ENCODE measurements around the gene C1orf198. TPM values are rescaled to one million over a fixed set of nuclear protein-coding genes. Genes with fewer than 3 reads are reported as not detected.

C1orf198 gene
- polyA plus RNA-seq, 2 of the 4 experiments (the other 2 are of a cell fraction): 12.0 to 20.4 TPM

DNA sequence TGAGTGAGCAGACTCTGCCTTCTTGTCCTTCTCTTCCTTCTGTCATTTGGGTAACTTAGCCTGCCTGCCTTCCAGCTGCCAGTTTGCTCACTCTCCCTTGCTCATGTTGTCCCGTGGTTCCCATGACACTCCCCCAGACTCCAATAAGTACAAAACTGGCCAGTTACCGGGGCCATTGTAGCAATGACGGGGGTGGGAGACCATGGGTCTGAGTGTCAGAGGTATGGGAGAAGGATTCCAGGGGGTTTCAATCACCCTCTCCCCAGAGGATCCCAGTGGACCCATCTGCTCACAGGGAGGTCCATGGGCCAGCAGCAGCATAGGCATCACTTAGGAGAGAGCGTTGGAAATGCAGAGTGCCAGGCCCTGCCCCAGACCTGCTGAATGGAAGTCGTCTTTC lies 69.8 kb downstream of the C1orf198 start:
- FAIRE-seq (no peak), ATAC-seq (no peak), DNase-seq (ENCODE audit: low read depth in 1 of 2, low spot score in 1 of 2) (no peak)
- 33% methylated on average over 5 of the region's 5 CpGs for WGBS (ENCODE audit: missing lambda C conversion rate)
- POLR2A ChIA-PET: no interaction called here
- no peaks in the 10 kb centered on the region for H3K4me1 ChIP-seq
- H3K9me3 ChIP-seq: no peaks in the 10 kb centered on the region
- CTCF ChIA-PET: interaction anchor here (0.6 to 5.4 kb wide), 27 partner anchors 11 to 805 kb away, joined by 3 to 65 read pairs (median 5); no protein-coding TSS in a partner anchor
- H3K27ac ChIP-seq: no peak overlapping the region
- no peak overlapping the region for H3K4me3 ChIP-seq
- TF ChIP-seq TFCP2L1 (CRISPR knock-in tag; IDR thresholded peaks at IDR 0.05): no peak
- no peak for TF ChIP-seq KDM5A (IDR thresholded peaks at IDR 0.05)
- TF ChIP-seq E2F6 (IDR thresholded peaks at IDR 0.05; ENCODE audit: borderline replicate concordance, low read depth): no peak
- TF ChIP-seq JUNB (IDR thresholded peaks at IDR 0.05): no peak
- TF ChIP-seq MAX (IDR thresholded peaks at IDR 0.05): no peak
- TF ChIP-seq HEYL (CRISPR knock-in tag; IDR thresholded peaks at IDR 0.05): no peak
- TF ChIP-seq TP53 (CRISPR knock-in tag; IDR thresholded peaks at IDR 0.05): no peak
- TF ChIP-seq, protein P1, sequence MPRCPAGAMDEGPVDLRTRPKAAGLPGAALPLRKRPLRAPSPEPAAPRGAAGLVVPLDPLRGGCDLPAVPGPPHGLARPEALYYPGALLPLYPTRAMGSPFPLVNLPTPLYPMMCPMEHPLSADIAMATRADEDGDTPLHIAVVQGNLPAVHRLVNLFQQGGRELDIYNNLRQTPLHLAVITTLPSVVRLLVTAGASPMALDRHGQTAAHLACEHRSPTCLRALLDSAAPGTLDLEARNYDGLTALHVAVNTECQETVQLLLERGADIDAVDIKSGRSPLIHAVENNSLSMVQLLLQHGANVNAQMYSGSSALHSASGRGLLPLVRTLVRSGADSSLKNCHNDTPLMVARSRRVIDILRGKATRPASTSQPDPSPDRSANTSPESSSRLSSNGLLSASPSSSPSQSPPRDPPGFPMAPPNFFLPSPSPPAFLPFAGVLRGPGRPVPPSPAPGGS (IDR thresholded peaks at IDR 0.05): no peak
- no peak for TF ChIP-seq PHF8 (IDR thresholded peaks at IDR 0.05; ENCODE audit: borderline replicate concordance, low read depth)
- TF ChIP-seq MYC (IDR thresholded peaks at IDR 0.05; ENCODE audit: borderline replicate concordance, low read length): no peak
- no peak overlapping the region for H3K4me2 ChIP-seq

DNA sequence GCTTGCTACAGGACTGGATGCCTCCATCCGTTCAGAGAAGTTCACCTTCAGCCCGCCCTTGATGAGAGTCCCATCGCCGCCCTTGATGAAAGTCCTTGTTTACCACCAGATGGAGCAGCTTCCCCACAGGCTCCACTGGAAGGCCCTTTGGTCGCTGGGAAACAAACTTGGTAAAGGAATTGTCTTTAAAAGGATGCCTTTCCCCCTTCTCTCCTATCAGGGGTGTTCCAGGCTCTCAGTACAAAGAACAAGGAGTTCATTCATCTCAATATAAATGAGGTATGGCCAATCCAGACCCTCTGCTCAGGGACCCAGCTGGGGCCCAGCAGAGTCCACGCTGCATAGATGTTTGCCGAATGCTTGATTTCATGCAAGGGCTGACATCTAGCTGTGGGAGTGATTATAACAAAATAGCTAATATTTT lies 70.4 kb downstream of the C1orf198 start:
- FAIRE-seq (no peak), ATAC-seq (peak; percentile 91 to 95), DNase-seq (ENCODE audit: low read depth in 1 of 2, low spot score in 1 of 2) (peak; percentile 49 to 64)
- ChIA-PET CTCF (interaction anchor here (0.6 to 5.4 kb wide), 29 partner anchors 11 to 805 kb away, joined by 3 to 65 read pairs (median 5); no protein-coding TSS in a partner anchor), POLR2A (no interaction called here)
- H3K4me3 ChIP-seq: no peak overlapping the region
- 28% methylated on average over 7 of the region's 7 CpGs for WGBS (ENCODE audit: missing lambda C conversion rate)
- H3K4me2 ChIP-seq: no peak overlapping the region
- no peaks in the 10 kb centered on the region for H3K4me1 ChIP-seq
- no peak overlapping the region for H3K27ac ChIP-seq
- H3K9me3 ChIP-seq: no peaks in the 10 kb centered on the region
- TF ChIP-seq RARB (CRISPR knock-in tag; IDR thresholded peaks at IDR 0.05): no peak
- no peak for TF ChIP-seq POLR2A (IDR thresholded peaks at IDR 0.05; ENCODE audit: low read length)
- no peak for TF ChIP-seq ZNF302 (CRISPR knock-in tag; IDR thresholded peaks at IDR 0.05)
- TF ChIP-seq NFE2L2 (conservative IDR thresholded peaks at IDR 0.05; ENCODE audit: low read length): no peak
- TF ChIP-seq EP300 (IDR thresholded peaks at IDR 0.05): no peak
- no peak for TF ChIP-seq SREBF2 (IDR thresholded peaks at IDR 0.05)
- no peak for TF ChIP-seq JUNB (IDR thresholded peaks at IDR 0.05)
- no peak for TF ChIP-seq CBX8 (IDR thresholded peaks at IDR 0.05)
- no peak for TF ChIP-seq HOXB5 (CRISPR knock-in tag; IDR thresholded peaks at IDR 0.05)
- TF ChIP-seq HES2 (IDR thresholded peaks at IDR 0.05): no peak
- TF ChIP-seq, protein P1 (IDR thresholded peaks at IDR 0.05): no peak
- no peak for TF ChIP-seq ZC3H11A (IDR thresholded peaks at IDR 0.05)
- TF ChIP-seq MAZ (IDR thresholded peaks at IDR 0.05; ENCODE audit: borderline replicate concordance, low read depth, low read length): no peak
- TF ChIP-seq HDAC2 (IDR thresholded peaks at IDR 0.05): no peak
- TF ChIP-seq SMC3 (IDR thresholded peaks at IDR 0.05): peak; percentile 89
- TF ChIP-seq CHD4 (IDR thresholded peaks at IDR 0.05; ENCODE audit: borderline replicate concordance): no peak
- 0 out of 2 replicates have a peak, but pooled peaks have one; percentile 33 for TF ChIP-seq ESRRA (IDR thresholded peaks at IDR 0.05; ENCODE audit: borderline replicate concordance, low read length)
- TF ChIP-seq, protein P2, sequence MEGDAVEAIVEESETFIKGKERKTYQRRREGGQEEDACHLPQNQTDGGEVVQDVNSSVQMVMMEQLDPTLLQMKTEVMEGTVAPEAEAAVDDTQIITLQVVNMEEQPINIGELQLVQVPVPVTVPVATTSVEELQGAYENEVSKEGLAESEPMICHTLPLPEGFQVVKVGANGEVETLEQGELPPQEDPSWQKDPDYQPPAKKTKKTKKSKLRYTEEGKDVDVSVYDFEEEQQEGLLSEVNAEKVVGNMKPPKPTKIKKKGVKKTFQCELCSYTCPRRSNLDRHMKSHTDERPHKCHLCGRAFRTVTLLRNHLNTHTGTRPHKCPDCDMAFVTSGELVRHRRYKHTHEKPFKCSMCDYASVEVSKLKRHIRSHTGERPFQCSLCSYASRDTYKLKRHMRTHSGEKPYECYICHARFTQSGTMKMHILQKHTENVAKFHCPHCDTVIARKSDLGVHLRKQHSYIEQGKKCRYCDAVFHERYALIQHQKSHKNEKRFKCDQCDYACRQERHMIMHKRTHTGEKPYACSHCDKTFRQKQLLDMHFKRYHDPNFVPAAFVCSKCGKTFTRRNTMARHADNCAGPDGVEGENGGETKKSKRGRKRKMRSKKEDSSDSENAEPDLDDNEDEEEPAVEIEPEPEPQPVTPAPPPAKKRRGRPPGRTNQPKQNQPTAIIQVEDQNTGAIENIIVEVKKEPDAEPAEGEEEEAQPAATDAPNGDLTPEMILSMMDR (IDR thresholded peaks at IDR 0.05): peak; percentile 81
- TF ChIP-seq POLR2AphosphoS2 (conservative IDR thresholded peaks at IDR 0.05; ENCODE audit: low read length): no peak
- TF ChIP-seq CHD2 (IDR thresholded peaks at IDR 0.05; ENCODE audit: low read length, partially characterized antibody): no peak
- TF ChIP-seq MYC (IDR thresholded peaks at IDR 0.05; ENCODE audit: borderline replicate concordance, low read length): no peak
- no peak for TF ChIP-seq KDM5A (IDR thresholded peaks at IDR 0.05)
- TF ChIP-seq BHLHE40 (IDR thresholded peaks at IDR 0.05; ENCODE audit: low read depth, low read length): no peak
- TF ChIP-seq ZFP36 (IDR thresholded peaks at IDR 0.05; ENCODE audit: borderline replicate concordance, partially characterized antibody): no peak
- no peak for TF ChIP-seq HOXB13 (CRISPR knock-in tag; IDR thresholded peaks at IDR 0.05; ENCODE audit: low read depth)
- TF ChIP-seq RAD21 (conservative IDR thresholded peaks at IDR 0.05 in 1 of 2, IDR thresholded peaks at IDR 0.05 in 1 of 2): peak; percentile 81 to 87
- TF ChIP-seq, protein P3, sequence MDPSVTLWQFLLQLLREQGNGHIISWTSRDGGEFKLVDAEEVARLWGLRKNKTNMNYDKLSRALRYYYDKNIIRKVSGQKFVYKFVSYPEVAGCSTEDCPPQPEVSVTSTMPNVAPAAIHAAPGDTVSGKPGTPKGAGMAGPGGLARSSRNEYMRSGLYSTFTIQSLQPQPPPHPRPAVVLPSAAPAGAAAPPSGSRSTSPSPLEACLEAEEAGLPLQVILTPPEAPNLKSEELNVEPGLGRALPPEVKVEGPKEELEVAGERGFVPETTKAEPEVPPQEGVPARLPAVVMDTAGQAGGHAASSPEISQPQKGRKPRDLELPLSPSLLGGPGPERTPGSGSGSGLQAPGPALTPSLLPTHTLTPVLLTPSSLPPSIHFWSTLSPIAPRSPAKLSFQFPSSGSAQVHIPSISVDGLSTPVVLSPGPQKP (IDR thresholded peaks at IDR 0.05; ENCODE audit: low read depth, low read length): no peak
- no peak for TF ChIP-seq HOXA7 (CRISPR knock-in tag; IDR thresholded peaks at IDR 0.05)
